Astrocyte of the spinal cord (primary cell): ENCODE data around the gene ST8SIA5.

Experiments used
- DNase-seq: peaks from one replicate; pipeline ENCODE4 v3.0.0; 2011; ENCODE audit warnings: low read depth, low spot score
- H3K4me3 ChIP-seq: 2 replicates; pipeline ENCODE4 v1.5.1; 2011; ENCODE audit warnings: low read depth, mild to moderate bottlenecking, low read length, moderate library complexity
- CTCF ChIP-seq: IDR thresholded peaks from 2 replicates; pipeline ENCODE4 v1.5.1; 2012; ENCODE audit warnings: low read depth, mild to moderate bottlenecking, low read length, inconsistent platforms
- in situ Hi-C: cut with HindIII; loops from 2 replicates; pipeline ENCODE4 v1.10.0; 2017; ENCODE audit warnings: low sequenced_read_pairs

The ST8SIA5 gene

DNA sequence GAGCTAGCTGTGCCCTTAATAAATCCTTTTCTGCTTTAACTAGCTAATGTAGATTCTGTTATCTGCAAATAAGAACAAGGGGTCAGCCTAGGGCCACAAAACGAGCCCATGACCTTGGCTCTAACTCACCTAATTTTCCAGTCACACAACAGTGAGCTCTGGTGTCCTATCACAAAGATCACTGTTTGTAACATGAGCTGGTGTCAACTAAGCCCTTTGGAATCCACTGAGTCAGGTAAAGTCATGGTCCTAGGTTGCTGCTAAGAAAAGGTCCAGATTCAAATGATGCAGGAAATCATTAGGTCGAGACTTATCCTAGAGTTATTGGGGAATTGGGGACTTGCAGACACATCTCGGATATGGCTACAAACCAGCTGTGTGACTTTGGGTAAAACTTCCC is 49.9 kb downstream of the ST8SIA5 start:
- no peak overlapping the region for H3K4me3 ChIP-seq
- DNase-seq = peak; percentile 16
- in situ Hi-C loops = no loop called here
- no peak for TF ChIP-seq CTCF

GRCh38 chr18:46705521-46705920 is 51.3 kb downstream of the ST8SIA5 start:
- no peak for TF ChIP-seq CTCF
- H3K4me3 ChIP-seq = no peak overlapping the region
- DNase-seq = no peak
- in situ Hi-C loops = no loop called here

GRCh38 chr18:46704816-46705215 is 52.0 kb downstream of the ST8SIA5 start:
- H3K4me3 ChIP-seq = no peak overlapping the region
- in situ Hi-C loops = no loop called here
- TF ChIP-seq CTCF = no peak
- DNase-seq = no peak

DNA sequence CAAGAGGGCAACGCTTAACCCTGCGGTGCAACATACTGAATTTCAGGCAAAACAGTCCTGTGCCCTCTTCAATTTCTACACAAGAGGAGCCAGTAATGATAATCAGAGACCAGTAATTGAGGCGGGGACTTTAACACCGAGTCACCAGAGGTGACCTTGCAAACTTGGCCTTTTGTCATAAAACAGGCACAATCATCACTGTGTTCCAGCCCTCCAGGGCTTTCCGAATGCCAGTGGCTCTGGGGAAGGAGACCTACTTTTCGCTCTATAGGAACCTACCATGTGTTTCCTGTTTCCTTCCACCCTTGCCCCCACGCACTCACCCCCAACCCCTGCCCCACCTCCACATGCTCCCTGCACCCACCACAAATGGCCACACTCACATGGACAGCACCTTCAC is 52.7 kb downstream of the ST8SIA5 start:
- no peak for TF ChIP-seq CTCF
- DNase-seq = no peak
- in situ Hi-C loops = no loop called here
- no peak overlapping the region for H3K4me3 ChIP-seq

GRCh38 chr18:46702471-46702870 is 54.4 kb downstream of the ST8SIA5 start:
- DNase-seq = no peak
- no peak for TF ChIP-seq CTCF
- H3K4me3 ChIP-seq = no peak overlapping the region
- in situ Hi-C loops = no loop called here

DNA sequence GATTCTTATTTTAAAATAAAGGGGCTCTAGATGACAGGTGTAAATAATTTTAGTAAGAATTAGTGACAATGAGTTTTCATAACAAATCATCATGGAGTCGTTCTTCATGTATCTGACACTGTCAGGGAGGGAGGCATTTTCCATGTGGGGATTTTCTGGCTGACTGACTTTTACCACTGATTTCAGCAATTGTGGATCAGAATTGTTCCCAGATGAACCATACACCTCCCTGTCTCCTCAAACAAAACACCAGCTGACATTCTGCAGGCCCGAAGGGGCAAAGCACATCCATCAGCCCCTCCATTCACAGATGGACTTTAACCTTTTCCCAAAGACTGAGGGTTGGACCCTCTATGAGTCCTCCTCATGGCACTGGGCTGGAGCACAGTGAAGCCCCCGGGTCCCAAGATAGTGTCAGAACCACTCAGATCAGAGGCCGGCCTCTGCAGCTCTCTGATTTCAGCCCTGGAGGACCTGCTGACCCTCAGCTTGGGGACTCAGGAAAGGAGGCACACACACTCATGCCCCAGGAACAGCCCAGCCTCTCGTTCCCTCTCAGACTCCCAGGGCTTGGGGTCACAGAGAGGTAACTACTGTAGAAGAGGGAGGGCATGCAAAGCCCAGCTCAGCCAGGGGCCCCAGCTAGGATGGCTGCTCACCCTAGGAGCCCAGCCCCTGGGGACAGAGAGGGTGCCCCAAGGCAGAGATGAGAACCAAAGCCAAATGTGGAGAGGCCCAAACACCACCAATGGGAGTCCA is 56.6 kb downstream of the ST8SIA5 start:
- no peak overlapping the region for H3K4me3 ChIP-seq
- TF ChIP-seq CTCF = no peak
- DNase-seq = no peak
- in situ Hi-C loops = no loop called here
